Left cardiac atrium (tissue), 4 donors: ENCODE data around the gene SEPTIN12. TPM values are rescaled to one million over a fixed set of nuclear protein-coding genes. Genes with fewer than 3 reads are reported as not detected.

ENCODE experiments used
- ATAC-seq, 2 donors: fragments of 200-7000 bp; cut with Tn5 transposase; one replicate each; pipeline ENCODE4 v1.9.1; 2020; ENCODE audit warnings: mild to moderate bottlenecking in 2 of 2, moderate library complexity in 2 of 2
- DNase-seq: peaks from one replicate; pipeline ENCODE4 v3.0.0-alpha.2; 2020
- intact Hi-C, 2 donors: fragments of 100-400 bp; cut with DNase I; formaldehyde crosslinking; loops; one replicate each; pipeline versions ENCODE4 v1.14.1 to v1.15.1; 2022 to 2023
- total RNA-seq, 2 donors: library from RNA; stranded (reverse); fragmentation: NEBNext Ultra II Directional; extraction: Animal tissue kit (Norgen Biotek cat#: 25700); gene quantifications; one replicate each; pipeline ENCODE4 v1.2.1, GENCODE V29; 2021
- donor health status: DM: no; HTN: yes; CAD: no.
- donor health status: DM: no; HTN: yes; CAD: no; lungs with severe emphysema.
- donor health status: DM: yes; HTN: yes; CAD: no.
- donor health status: Dilated cardiomyopathy.

The SEPTIN12 gene
- total RNA-seq, 2 donors from 2014 or later = not detected

DNA sequence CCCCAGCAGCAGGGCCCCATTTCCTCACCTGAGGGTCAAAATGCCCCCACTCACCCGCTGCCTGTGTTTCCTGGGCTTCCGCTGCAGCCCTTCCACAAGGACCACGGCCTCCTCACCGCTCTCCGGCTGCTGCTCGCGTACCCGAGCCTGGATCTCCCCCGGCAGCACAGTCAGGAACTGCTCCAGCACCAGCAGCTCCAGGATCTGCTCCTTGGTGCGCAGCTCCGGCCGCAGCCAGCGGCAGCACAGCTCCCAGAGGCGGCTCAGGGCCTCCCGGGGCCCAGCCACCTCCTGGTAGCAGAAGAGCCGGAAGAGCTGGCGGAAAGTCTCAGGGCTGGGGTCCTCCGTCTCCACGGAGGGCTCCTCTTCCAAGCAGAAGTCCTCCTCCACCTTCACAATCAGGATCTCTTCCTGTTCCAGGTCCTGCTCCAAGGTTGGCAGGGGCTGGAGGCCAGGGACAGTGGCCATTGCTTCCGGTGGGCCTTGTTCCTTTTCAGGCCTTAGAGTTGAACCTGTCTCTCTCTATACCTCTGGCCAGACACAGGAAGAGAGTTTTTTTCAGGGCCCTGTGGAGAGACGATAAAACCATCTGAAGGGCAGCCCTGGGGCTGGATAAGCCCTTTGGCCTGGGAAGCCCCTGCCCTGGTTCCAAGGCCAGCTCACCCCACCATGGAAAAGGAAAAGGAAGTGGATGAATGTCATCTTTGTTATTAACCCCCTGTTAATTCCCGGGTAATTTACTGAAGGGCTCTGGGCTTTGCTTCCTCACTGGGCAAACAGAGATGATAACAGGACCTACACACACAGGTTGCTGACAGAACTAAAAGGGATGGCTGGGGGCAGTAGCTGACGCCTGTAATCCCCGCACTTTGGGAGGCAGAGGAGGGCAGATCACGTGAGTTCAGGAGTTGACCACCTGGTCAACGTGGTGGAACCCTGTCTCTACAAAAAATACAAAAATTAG lies 22.4 kb downstream of the SEPTIN12 start:
- intact Hi-C loops = no loop called here
- ATAC-seq = no peak
- DNase-seq = no peak

DNA sequence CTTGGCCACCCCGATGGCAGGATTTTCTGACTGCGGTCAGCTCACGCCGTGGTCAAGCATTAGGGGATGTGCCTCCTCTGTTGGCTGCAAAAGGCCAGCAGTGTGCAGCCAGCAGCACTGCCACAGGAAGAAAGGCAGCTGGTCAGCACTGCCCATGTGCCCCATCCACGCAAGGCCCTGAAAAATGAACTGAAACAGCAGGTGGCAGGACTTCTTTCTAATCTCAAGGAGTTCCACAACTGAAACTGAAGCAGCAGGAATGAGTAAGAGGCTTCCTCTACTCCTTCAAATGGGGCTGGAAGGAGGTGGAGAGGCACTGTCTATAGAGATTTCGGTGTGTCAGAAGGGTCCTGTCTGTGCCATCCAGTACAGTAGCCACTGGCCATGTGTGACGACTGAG lies 24.4 kb downstream of the SEPTIN12 start:
- intact Hi-C loops = no loop called here
- ATAC-seq (no peak), DNase-seq (no peak)

DNA sequence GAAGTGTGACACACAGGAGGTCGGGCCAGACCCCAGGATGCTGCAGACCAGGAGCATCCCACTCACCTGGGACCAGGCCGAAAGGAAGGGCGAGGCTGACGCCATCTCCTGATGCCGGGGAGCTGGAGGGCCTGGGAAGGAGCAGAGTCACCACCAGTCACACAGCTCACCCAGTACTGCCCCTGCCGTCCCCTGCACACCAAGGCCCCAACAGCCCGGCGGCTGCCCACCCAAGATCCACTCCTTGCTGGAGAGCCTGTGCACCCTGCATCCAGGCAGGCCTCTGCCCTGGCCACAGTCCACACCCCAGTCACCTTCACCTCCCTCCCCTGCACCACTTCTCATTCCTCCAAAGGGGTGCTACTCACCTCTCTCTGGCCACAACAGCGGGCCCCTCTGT lies 25.9 kb downstream of the SEPTIN12 start:
- ATAC-seq = no peak
- intact Hi-C loops = no loop called here
- DNase-seq = no peak

DNA sequence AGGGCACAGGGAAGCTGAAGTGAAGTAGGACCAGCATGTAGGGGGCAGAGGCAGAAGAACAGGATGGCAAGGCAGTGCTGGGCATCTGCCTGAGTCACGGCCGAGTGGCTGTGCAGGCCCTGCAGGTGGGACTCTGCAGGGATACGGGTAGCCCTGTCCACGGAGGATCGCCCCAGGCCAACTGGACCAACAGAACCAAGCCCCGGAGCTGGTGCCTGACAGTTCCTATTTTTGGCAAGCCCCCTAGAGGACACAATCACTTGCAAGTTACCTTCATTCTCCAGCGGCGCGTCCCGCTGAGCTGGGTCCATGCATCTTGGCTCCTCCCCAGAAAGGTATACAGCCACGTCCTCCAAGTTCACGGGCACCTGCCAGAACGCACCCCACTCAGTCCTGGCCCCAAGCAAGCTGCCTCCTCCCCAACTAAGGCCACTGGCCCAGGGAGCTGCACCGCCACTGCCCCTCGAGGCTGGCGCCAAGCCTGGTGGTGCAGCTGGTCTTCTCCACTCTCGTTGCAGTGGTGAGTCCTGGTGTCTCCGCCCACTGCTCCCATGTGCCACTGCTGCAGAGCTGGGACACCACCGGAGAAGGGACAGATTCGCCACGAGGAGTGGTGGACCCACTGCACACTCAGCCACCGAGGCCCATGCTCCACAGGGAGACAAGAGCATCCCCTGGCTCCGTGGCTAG lies 27.8 kb downstream of the SEPTIN12 start:
- DNase-seq (no peak), ATAC-seq (no peak)
- intact Hi-C loops = no loop called here

DNA sequence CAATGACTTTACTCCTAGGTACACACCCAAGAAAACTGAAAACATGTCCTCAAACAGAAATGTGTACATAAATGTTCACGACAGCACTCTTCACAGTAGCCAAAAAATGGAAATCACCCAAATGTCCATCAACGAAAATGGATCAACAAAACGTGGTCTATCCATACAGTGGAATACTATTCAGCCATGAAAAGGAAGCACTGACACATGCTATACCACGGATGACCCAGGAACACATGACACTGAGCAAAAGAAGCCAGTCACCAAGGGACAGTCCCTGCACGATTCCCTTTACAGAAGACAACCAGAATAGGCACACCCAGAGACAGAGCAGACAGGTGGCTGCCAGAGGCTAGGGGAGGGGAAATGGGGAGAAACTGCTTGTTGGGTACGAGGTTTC lies 32.5 kb downstream of the SEPTIN12 start:
- intact Hi-C loops = no loop called here
- ATAC-seq (no peak), DNase-seq (no peak)

DNA sequence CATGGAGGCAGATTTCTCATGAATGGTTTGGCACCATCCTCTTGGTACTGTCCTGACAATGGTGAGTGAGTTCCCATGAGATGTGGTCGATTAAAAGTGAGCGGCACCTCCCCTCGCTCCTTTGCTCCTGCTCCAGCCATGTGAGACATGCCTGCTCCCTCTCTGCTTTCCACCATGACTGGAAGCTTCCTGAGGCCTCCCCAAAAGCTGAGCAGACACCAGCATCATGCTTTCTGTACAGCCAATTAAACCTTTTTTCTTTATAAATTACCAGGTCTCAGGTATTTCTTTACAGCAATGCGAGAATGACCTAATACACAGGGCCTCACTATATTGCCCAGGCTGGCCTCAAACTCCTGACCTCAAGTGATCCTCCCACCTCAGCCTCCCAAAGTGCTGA lies 33.3 kb downstream of the SEPTIN12 start:
- ATAC-seq = no peak
- DNase-seq = no peak
- intact Hi-C loops = no loop called here

DNA sequence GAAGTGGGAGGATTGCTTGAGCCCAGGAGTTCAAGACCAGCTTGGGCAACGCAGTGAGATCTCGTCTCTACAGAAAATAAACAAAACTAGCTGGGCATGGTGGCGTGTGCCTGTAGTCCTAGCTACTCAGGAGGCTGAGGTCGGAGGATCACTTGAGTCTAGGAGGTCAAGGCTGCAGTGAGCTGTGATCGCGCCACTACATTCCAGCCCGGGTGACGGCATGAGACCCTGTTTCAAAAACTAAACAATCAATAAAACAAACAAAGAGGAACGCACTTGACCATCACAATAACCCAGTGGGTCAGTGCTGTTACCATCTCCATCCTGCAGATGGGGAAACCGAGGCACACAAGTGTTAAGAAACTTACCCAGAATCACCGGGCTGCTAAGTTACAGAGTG lies 34.9 kb downstream of the SEPTIN12 start:
- intact Hi-C loops = no loop called here
- no peak for ATAC-seq
- no peak for DNase-seq

DNA sequence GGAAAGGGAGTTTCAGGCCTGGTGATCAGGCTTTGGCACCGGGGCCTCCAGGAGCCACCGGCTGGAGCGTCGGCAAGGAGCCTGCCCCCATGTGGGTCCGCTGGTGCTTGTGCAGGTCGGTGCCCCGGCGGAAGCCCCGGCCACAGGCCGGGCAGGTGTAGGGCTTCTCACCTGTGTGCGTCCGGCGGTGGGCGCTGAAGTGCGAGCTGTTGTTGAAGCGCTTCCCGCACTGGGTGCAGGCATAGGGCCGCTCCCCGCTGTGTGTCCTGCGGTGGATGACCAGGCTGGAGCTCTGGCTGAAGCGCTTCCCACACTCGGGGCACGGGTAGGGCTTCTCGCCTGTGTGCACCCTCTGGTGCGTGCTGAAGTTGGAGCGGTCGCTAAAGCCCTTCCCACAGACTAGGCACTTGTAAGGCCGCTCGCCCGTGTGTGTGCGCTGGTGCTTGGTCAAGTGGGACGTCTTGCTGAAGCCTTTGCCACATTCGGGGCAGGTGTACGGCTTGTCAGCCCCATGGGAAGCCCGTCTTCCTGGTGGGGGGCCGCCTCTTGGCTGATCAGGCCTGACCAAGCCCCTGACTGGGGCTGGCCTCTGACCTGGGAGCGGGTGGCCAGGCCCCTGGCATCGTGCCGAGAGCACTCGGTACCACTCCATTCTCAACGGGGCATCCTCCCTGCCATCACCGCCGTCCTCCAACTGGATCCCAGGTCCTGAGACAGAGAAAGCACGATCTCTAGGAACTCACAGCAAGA lies 35.6 kb downstream of the SEPTIN12 start:
- DNase-seq = no peak
- ATAC-seq = no peak
- intact Hi-C loops = no loop called here

DNA sequence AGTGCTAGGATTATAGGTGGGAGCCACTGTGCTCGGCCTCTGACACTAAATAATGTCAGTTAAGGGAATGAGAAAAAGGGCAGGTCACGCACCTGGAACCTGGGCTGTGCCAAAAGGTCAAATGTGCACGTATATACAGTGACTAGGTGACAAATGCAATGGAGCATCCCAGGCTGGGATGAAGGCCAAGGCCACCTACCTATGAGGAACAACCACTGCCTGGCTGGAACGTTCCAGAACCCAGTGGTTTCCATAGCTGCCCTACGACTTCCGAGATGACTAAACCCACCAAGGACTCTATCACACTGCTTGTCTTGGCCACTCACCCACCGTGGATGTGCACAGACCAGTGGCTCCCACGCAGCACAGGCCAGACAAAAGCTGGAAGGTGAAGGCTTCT lies 37.2 kb downstream of the SEPTIN12 start:
- DNase-seq (no peak), ATAC-seq (no peak)
- intact Hi-C loops = no loop called here

DNA sequence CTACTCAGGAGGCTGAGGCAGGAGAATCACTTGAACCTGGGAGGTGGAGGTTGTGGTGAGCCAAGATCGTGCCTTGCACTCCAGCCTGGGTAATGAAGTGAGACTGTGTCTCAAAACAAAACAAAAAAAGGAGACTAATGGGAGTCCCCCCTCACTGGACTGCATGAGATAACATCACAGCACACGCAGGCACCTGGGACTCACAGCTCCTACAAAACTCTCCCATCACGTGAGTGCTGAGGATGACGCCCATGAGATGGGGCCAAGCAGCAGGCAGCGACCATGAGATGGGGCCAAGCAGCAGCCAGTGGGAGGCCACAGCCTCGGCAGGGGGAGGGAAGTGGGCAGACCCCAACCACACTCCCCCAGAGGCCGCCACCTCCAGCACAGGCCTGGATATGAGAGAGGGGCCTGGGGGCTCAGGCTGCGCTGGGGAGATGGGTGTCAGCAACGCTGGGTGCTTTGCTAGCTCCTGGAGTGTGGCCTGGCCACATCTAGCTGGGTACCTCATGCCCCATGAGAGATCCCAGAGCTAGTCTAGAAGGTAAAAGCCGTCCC lies 38.4 kb downstream of the SEPTIN12 start:
- intact Hi-C loops = no loop called here
- no peak for DNase-seq
- ATAC-seq = no peak

DNA sequence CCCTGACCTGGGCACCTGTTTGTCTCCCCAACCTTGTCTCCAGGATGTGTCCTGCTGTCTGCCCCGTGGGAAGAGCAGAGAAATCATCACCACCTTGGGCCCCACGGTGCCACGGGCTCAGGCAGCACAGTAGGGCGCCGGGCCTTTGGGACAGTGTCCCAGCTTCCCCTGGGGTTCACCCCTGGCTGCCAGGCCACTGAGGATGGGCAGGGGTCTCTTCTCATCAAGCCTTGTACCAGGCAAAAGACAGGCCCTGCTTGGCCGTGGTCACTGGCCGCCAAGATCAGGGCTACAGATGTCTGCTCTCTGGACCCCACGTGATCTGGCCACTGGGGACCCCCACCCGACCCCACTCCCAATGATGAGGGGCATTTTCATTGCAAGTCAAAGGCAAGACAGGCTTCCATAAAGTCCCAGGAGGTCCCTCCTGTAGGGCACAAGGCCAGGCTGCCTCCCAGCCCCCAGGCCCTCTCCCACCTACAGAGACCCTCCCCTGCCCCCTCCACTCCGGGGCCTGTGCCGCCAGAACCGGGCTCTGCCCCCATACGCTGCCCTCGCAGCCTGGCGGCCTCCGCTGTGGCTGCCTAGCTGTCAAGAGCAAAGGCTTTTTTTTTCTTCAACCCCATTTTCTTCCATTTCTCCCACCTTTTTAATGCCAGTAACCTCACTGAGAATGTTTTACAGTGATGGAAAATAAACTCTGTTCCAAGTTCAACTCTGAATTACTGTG lies 39.3 kb downstream of the SEPTIN12 start:
- DNase-seq = no peak
- ATAC-seq = no peak
- intact Hi-C loops = no loop called here

DNA sequence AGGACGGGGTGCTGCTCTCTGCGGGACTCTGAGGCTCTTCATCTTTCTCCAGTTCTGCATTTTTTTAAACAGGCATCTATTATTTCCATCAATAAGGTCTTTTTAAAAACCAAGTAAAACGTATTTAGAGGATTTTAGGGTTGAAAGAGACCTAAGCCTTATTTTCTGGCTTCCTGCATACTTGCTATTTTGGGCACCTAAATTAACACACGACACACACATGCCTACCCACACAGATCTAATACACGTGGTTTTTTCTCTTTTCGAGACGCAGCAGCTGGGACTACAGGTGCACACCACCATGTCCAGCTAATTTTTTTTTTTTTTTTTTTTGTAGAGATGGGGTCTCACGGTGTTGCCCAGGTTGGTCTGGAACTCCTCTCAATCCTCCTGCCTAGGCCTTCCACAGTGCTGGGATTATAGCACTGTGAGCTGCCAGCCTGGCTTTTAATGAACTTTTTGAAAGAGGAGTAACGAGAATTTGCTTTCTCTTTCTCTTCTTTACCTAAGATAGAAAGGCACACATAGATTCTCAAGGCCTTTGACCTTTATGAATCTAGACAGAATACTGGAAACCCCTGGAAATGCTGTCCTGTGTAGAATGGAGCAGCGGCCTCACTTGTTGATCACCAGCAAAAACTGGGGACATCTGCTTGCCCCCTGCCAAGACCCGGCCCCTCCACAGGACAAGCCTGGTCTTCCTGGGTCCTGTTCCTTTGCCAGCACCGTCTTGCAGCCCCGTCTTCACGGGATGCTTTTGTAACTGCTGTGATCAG lies 40.1 kb downstream of the SEPTIN12 start:
- DNase-seq (no peak), ATAC-seq (no peak)
- intact Hi-C loops = no loop called here

DNA sequence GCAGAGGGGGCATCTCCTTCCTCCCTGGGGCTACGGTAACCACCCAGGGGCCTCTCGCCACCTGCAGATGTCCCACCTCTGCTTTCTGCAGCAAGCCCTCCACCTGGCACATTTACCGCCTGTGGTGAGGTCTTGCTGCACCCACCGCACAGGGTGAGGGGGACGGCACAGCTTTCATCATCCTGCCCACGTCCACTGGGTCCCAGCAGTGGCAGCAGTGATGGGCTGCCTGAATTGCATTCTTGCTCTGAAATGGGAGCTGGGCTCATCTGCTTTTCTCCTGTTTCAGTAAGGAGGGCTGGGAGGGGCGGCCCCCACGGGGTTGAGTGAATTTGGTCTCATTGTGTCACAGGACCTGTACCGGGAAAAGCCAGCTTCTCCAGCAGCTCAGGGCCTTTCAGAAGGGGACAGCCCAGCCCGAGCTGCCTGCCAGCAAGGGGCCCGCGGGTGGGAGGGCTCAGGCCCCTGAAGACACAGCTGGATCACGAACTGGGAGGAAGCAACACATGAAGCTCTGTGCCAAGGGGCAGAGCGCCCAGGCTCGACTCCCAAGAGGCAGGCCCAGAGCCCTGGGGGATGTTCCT lies 41.1 kb downstream of the SEPTIN12 start:
- DNase-seq (no peak), ATAC-seq (peak in 1 of 2 donors; percentile 54)
- intact Hi-C loops = no loop called here

DNA sequence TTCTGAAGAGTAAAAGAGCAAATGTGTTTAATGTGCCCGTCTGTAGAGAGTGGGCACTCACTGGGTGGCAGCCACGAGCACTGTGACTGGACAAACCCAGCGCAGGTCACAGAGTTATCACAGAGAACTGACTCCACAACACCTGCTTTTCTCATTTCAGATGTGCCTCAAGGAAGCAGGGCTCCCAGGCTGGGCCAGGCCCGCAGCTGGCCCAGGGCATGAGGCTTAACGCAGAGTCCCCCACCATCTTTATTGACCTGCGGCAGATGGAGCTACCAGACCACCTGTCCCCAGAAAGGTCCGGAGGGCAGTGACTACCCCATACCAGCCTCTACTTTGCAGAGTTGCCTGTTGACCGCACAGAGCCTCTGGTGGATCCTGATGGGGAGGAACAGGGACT lies 41.9 kb downstream of the SEPTIN12 start:
- no peak for ATAC-seq
- intact Hi-C loops = no loop called here
- no peak for DNase-seq

DNA sequence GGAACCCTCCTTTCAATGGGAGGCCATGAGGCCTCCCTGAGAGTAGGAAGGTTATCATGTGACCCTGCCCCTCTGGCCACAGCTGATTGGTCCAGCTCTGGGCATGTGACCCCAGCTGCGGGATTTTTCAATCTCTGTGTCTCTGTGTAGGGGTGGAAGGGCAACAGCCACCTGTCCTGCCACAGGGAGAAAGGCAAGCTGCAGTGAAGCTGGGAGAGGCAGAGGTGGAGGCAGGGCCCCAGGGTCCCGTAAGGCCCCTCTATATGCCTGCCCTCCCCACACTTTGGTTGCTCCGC lies 42.9 kb downstream of the SEPTIN12 start:
- ATAC-seq (no peak), DNase-seq (no peak)
- intact Hi-C loops = no loop called here

DNA sequence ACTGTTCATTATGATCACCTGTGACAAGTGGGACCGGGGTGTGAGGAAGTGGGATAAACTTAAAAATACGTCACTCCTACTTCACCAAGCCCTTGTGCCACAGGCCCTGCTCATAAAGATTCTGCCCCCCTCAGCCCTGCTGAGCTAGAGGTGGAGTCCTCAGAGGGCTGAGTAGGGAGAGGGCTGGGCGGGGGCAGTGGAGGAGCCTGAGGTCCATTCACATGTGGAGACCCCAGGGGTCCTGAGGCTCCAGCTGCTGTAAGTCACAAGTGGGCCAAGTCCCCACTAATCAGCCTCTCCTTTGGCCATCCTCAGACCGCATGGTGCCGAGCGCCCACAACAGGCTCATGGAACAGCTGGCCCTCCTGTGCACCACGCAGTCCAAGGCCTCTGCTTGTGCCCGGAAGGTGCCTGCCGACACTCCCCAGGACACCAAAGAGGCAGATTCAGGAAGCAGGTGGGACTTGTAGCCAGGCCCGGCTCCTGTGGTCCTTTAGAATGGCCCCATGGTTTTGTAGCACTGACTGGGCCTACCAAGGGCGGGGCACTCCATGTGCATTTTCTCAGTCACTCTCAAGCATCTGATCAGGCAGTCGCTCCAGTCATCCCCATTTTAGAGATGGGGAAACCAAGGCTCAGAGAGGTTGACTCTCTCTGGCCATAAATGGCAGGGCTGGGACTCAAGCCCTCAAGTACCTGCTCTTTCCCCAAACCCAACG lies 43.4 kb downstream of the SEPTIN12 start:
- ATAC-seq (no peak), DNase-seq (no peak)
- intact Hi-C loops = no loop called here

DNA sequence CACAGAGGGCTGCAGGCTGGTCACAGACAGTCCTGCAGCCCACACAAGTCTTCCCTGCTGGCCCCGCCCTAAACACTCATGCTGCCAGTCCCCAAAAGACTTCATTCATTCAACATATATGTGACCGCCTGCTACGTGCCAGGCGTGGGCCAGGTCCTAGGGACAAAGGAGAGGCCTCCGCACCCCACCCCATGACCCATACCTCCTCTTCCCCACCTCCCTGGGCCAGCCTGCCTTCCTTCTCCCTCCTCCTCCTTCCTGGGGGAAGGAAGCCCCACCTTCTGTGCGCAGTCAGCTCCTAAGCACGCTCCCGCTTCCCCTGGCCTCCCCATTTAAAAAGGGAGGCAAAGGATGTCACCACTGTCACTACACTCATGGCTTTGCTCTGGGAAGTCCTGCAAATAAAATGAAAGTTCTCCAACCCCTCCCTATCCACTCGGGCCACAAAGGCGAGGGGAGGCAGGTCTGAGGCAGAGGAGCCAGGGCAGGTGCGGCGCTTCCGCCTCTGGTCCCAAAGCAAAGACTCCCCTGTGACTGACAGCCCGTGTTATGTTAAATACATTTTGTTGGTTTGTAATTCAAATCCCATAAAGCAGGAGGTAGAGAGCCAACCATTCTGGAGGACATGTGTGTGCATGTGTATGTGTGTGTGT lies 44.8 kb downstream of the SEPTIN12 start:
- ATAC-seq (no peak), DNase-seq (no peak)
- intact Hi-C loops = no loop called here
